NCI-H1930 (cell line): ENCODE measurements around the gene NRL.

Source experiments
- DNase-seq, 2 experiments: peaks; one replicate each; lab custom pipeline; 2025; lab: John Stamatoyannopoulos, UW

Gene NRL

GRCh38 chr14:24065408-24065807, 49.3 kb downstream of the NRL start:
- DNase-seq = no peak

GRCh38 chr14:24064856-24065255, 49.9 kb downstream of the NRL start:
- DNase-seq = no peak

- no peak for DNase-seq
Observed at GRCh38 chr14:24064091-24064795, 50.5 kb downstream of the NRL start.

- no peak for DNase-seq
Observed at GRCh38 chr14:24063263-24063836, 51.4 kb downstream of the NRL start.

GRCh38 chr14:24062216-24062980, 52.4 kb downstream of the NRL start:
- DNase-seq = no peak

GRCh38 chr14:24060984-24061913, 53.5 kb downstream of the NRL start:
- DNase-seq = no peak

- no peak for DNase-seq
Observed at GRCh38 chr14:24060443-24060842, 54.3 kb downstream of the NRL start.

- no peak for DNase-seq
Observed at GRCh38 chr14:24059841-24060388, 54.8 kb downstream of the NRL start.

GRCh38 chr14:24058951-24059475, 55.7 kb downstream of the NRL start:
- no peak for DNase-seq

GRCh38 chr14:24058260-24058950, 56.3 kb downstream of the NRL start:
- DNase-seq = peak in 1 of 2 experiments; percentile 33

GRCh38 chr14:24057867-24058259, 56.9 kb downstream of the NRL start:
- DNase-seq = no peak

- no peak for DNase-seq
Observed at GRCh38 chr14:24057271-24057670, 57.5 kb downstream of the NRL start.

GRCh38 chr14:24056800-24057184, 58.0 kb downstream of the NRL start:
- DNase-seq = no peak

- no peak for DNase-seq
Observed at GRCh38 chr14:24055971-24056799, 58.6 kb downstream of the NRL start.

- no peak for DNase-seq
Observed at GRCh38 chr14:24054646-24055045, 60.1 kb downstream of the NRL start.

GRCh38 chr14:24054324-24054641, 60.5 kb downstream of the NRL start:
- DNase-seq = no peak

GRCh38 chr14:24053548-24054323, 61.0 kb downstream of the NRL start:
- DNase-seq = no peak

GRCh38 chr14:24052656-24053547, 61.8 kb downstream of the NRL start:
- no peak for DNase-seq
